Chondrocyte (in vitro differentiated cells): Measurements from ENCODE around the gene TMEM120B. TPM values are rescaled to one million over a fixed set of nuclear protein-coding genes. Genes with fewer than 3 reads are reported as not detected.
"Not testable (repeated sequence)": the region's sequence is repeated elsewhere in the genome, so short reads cannot be mapped to it uniquely, and the experiment has no call there.

Experiments used
- DNase-seq: peaks from one replicate; pipeline ENCODE4 v3.0.0; 2021; ENCODE audit warnings: mixed read lengths, low spot score
- H3K27ac Mint-ChIP-seq: one replicate; pipeline ENCODE4 v1.8.0; 2021; ENCODE audit warnings: mild to moderate bottlenecking, moderate library complexity, mixed read lengths; ENCODE audit not compliant: unreplicated experiment
- H3K27me3 Mint-ChIP-seq: 2 replicates; pipeline ENCODE4 v1.8.0; 2021; ENCODE audit warnings: low read depth, mixed read lengths
- H3K36me3 Mint-ChIP-seq: 2 replicates; pipeline ENCODE4 v1.8.0; 2021; ENCODE audit warnings: low read depth, mixed read lengths
- H3K4me1 Mint-ChIP-seq: 2 replicates; pipeline ENCODE4 v1.8.0; 2021; ENCODE audit warnings: low read depth, mild to moderate bottlenecking, mixed read lengths
- H3K4me3 Mint-ChIP-seq: one replicate; pipeline ENCODE4 v1.8.0; 2021; ENCODE audit warnings: mild to moderate bottlenecking, moderate library complexity, mixed read lengths; ENCODE audit not compliant: unreplicated experiment
- H3K9me3 Mint-ChIP-seq: 2 replicates; pipeline ENCODE4 v1.8.0; 2021; ENCODE audit warnings: low read depth, mixed read lengths
- total RNA-seq: library from RNA; stranded (reverse); gene quantifications from 3 replicates; pipeline ENCODE4 v1.2.1, GENCODE V29; 2021
- TF ChIP-seq, protein P1 (sequence below): fragments of 200-600 bp; sonication (generic); IDR thresholded peaks from 2 replicates; pipeline ENCODE4 v1.5.0; 2021; ENCODE audit warnings: antibody characterized with exemption, mild to moderate bottlenecking, moderate library complexity

TMEM120B gene
- total RNA-seq, 1 donor from 2014 or later, result 15.3 TPM

DNA sequence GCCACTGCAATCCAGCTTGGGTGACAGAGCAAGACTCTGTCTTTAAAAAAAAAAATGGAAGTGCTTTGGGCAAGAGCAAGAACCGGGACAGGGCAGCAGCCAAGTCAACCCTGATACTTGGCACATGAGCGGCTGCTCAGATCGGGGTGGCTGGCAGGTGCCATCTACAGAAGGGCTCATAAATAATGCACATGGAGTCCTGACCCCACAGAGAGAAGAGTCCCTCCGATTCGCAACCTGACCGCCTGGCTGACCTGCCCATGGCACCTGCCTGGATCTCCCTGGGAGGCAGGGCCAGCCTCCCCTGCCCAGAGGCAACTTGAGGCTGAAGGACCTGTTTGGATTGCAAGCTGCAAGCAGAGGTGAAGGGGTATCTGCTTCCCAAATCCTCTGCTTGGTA is 9.6 kb upstream of the TMEM120B start:
- Mint-ChIP-seq H3K9me3 (peaks cover 6% of the 10 kb centered on the region), H3K36me3 (no peaks in the 10 kb centered on the region), H3K4me1 (no peaks in the 10 kb centered on the region), H3K27ac (no peak overlapping the region), H3K4me3 (no peak overlapping the region), H3K27me3 (peaks cover 2% of the 10 kb centered on the region)
- DNase-seq, result no peak
- TF ChIP-seq, protein P1, sequence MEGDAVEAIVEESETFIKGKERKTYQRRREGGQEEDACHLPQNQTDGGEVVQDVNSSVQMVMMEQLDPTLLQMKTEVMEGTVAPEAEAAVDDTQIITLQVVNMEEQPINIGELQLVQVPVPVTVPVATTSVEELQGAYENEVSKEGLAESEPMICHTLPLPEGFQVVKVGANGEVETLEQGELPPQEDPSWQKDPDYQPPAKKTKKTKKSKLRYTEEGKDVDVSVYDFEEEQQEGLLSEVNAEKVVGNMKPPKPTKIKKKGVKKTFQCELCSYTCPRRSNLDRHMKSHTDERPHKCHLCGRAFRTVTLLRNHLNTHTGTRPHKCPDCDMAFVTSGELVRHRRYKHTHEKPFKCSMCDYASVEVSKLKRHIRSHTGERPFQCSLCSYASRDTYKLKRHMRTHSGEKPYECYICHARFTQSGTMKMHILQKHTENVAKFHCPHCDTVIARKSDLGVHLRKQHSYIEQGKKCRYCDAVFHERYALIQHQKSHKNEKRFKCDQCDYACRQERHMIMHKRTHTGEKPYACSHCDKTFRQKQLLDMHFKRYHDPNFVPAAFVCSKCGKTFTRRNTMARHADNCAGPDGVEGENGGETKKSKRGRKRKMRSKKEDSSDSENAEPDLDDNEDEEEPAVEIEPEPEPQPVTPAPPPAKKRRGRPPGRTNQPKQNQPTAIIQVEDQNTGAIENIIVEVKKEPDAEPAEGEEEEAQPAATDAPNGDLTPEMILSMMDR, result no peak

- no peak overlapping the region for H3K27ac Mint-ChIP-seq
- peaks cover 6% of the 10 kb centered on the region for H3K9me3 Mint-ChIP-seq
- TF ChIP-seq, protein P1, result no peak
- H3K4me1 Mint-ChIP-seq, result peaks cover 7% of the 10 kb centered on the region
- DNase-seq, result no peak
- H3K27me3 Mint-ChIP-seq, result peaks cover 2% of the 10 kb centered on the region
- no peaks in the 10 kb centered on the region for H3K36me3 Mint-ChIP-seq
- H3K4me3 Mint-ChIP-seq, result no peak overlapping the region
Observed at GRCh38 chr12:121705514-121705913, 7.0 kb upstream of the TMEM120B start.

DNA sequence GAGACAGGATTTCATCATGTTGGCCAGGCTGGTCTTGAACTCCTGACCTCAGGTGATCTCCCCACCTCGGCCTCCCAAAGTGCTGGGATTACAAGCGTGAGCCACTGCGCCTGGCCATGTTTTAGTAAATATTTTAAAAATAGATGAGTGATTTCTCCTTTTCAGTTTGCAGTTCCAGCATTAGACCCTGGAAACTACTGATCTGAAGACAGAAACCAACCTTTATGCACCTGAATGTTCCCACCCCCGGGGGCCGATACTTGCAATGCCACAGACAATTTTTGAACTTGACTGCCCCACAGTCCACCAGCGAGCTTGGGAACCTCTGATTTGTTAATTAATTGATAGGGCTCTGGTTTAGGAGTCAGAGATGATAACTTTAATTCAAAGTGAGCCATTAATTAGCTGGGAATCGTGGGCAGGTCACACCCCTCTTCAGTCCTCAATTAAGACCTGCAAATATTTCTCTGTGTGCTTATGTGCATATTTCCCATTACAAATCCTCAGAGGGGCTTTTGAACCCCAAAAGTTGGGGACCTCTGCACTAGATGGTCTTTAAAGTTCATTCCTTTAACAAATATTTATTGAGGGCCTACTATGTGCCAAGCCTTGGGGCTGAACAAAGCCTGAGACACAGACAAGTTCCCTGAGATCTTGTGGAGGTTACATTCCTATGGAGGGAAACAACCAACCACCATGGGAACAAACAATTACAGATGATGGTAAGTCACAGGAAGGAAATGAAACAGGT is 4.1 kb upstream of the TMEM120B start:
- DNase-seq, result no peak
- Mint-ChIP-seq H3K36me3 (no peaks in the 10 kb centered on the region), H3K27ac (no peak overlapping the region)

GRCh38 chr12:121709064-121709424 is 3.5 kb upstream of the TMEM120B start:
- not testable (repeated sequence) for H3K9me3 Mint-ChIP-seq, H3K27me3 Mint-ChIP-seq, DNase-seq, H3K36me3 Mint-ChIP-seq, H3K4me3 Mint-ChIP-seq, H3K27ac Mint-ChIP-seq
- H3K4me1 Mint-ChIP-seq, result peaks cover 24% of the 10 kb centered on the region

More for the DNA sequence above, 4.1 kb upstream of the TMEM120B start:
- Mint-ChIP-seq H3K4me1 (peaks cover 18% of the 10 kb centered on the region), H3K9me3 (peaks cover 6% of the 10 kb centered on the region), H3K4me3 (no peak overlapping the region), H3K27me3 (no peaks in the 10 kb centered on the region)
- TF ChIP-seq, protein P1, result no peak

DNA sequence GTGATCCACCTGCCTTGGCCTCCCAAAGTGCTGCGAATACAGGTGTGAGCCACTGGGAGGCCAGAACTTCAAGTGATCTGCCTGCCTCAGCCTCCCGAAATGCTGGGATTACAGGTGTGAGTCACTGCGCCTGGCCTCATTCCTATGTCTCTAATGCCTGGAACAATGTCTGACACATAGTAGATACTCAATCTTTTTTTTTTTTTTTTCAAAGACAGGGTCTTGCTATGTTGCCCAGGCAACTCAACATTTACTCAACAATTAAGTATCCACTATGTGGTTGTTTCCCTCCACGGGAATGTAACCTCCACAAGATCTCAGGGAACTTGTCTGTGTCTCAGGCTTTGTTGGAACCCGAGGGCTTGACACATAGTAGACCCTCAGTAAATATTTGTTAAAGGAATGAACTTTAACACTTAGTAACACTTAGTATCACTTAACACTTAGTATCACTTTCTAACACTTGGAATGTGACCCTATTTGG is 3.0 kb upstream of the TMEM120B start:
- H3K9me3 Mint-ChIP-seq, result peaks cover 6% of the 10 kb centered on the region
- H3K27me3 Mint-ChIP-seq, result no peaks in the 10 kb centered on the region
- no peak for DNase-seq
- peaks cover 27% of the 10 kb centered on the region for H3K4me1 Mint-ChIP-seq
- no peak overlapping the region for H3K4me3 Mint-ChIP-seq
- H3K27ac Mint-ChIP-seq, result no peak overlapping the region
- TF ChIP-seq, protein P1, result no peak
- no peaks in the 10 kb centered on the region for H3K36me3 Mint-ChIP-seq
